Gastrocnemius medialis (tissue), 4 donors: ENCODE data around the gene WWOX.

Experiments used
- CTCF ChIP-seq, 5 experiments: fragments of 450-650 bp in 3 of 5; fragments of 200-600 bp in 2 of 5; sonication (generic) in 2 of 5; IDR thresholded peaks in 4 of 5; conservative IDR thresholded peaks in 1 of 5; 1 replicate in 4 of 5; 2 replicates in 1 of 5; pipeline ENCODE4 v1.5.1; 2016 to 2019; ENCODE audit warnings: antibody characterized with exemption in 5 of 5, mild to moderate bottlenecking in 3 of 5, moderate library complexity in 3 of 5
- POLR2A ChIP-seq, 2 donors: fragments of 450-650 bp; IDR thresholded peaks; one replicate each; pipeline ENCODE4 v1.6.1; 2017; ENCODE audit warnings: antibody characterized with exemption in 2 of 2, mild to moderate bottlenecking in 2 of 2, moderate library complexity in 2 of 2

GRCh38 chr16:78099271-78100111, at the start of gene WWOX:
- TF ChIP-seq CTCF (IDR thresholded peaks at IDR 0.05 in 4 of 5, conservative IDR thresholded peaks at IDR 0.05 in 1 of 5) (peak in 4 of 5 experiments; percentile 63 to 90 (median 80)), POLR2A (IDR thresholded peaks at IDR 0.05) (peak; percentile 33 to 60)
